ENCODE data around the gene RALGPS1.

The RALGPS1 gene

GRCh38 chr9:127185931-127186781 is 271.6 kb downstream of the RALGPS1 start:
- no peak for TF ChIP-seq CTCF (IDR thresholded peaks at IDR 0.05; ENCODE audit: borderline replicate concordance, insufficient read depth, low read depth, low read length)

GRCh38 chr9:127186806-127187205 is 272.2 kb downstream of the RALGPS1 start:
- no peak overlapping the region for H3K4me3 ChIP-seq (ENCODE audit: low read depth, low read length)
- no peak for TF ChIP-seq CTCF (IDR thresholded peaks at IDR 0.05; ENCODE audit: borderline replicate concordance, insufficient read depth, low read depth, low read length)

More at GRCh38 chr9:127185931-127186781, 271.6 kb downstream of the RALGPS1 start:
- H3K4me3 ChIP-seq (ENCODE audit: low read depth, low read length): no peak overlapping the region

- TF ChIP-seq CTCF (IDR thresholded peaks at IDR 0.05; ENCODE audit: borderline replicate concordance, insufficient read depth, low read depth, low read length): no peak
- no peak overlapping the region for H3K4me3 ChIP-seq (ENCODE audit: low read depth, low read length)
Observed at GRCh38 chr9:127187231-127187956, 272.8 kb downstream of the RALGPS1 start.

- TF ChIP-seq CTCF (IDR thresholded peaks at IDR 0.05; ENCODE audit: borderline replicate concordance, insufficient read depth, low read depth, low read length): no peak
- no peak overlapping the region for H3K4me3 ChIP-seq (ENCODE audit: low read depth, low read length)
Observed at GRCh38 chr9:127188396-127188795, 273.8 kb downstream of the RALGPS1 start.

GRCh38 chr9:127189628-127190027 is 275.0 kb downstream of the RALGPS1 start:
- no peak for TF ChIP-seq CTCF (IDR thresholded peaks at IDR 0.05; ENCODE audit: borderline replicate concordance, insufficient read depth, low read depth, low read length)
- no peak overlapping the region for H3K4me3 ChIP-seq (ENCODE audit: low read depth, low read length)

GRCh38 chr9:127192744-127193143 is 278.2 kb downstream of the RALGPS1 start:
- TF ChIP-seq CTCF (IDR thresholded peaks at IDR 0.05; ENCODE audit: borderline replicate concordance, insufficient read depth, low read depth, low read length): no peak
- H3K4me3 ChIP-seq (ENCODE audit: low read depth, low read length): no peak overlapping the region

Measured in GM12875 (cell line).